ENCODE results near the gene VAV3.

GRCh38 chr1:107557095-107557494 lies 407.9 kb downstream of the VAV3 start:
- TF ChIP-seq, protein P1, sequence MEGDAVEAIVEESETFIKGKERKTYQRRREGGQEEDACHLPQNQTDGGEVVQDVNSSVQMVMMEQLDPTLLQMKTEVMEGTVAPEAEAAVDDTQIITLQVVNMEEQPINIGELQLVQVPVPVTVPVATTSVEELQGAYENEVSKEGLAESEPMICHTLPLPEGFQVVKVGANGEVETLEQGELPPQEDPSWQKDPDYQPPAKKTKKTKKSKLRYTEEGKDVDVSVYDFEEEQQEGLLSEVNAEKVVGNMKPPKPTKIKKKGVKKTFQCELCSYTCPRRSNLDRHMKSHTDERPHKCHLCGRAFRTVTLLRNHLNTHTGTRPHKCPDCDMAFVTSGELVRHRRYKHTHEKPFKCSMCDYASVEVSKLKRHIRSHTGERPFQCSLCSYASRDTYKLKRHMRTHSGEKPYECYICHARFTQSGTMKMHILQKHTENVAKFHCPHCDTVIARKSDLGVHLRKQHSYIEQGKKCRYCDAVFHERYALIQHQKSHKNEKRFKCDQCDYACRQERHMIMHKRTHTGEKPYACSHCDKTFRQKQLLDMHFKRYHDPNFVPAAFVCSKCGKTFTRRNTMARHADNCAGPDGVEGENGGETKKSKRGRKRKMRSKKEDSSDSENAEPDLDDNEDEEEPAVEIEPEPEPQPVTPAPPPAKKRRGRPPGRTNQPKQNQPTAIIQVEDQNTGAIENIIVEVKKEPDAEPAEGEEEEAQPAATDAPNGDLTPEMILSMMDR (IDR thresholded peaks at IDR 0.05; ENCODE audit: low read depth, low read length, poor library complexity, severe bottlenecking): no peak
- no peak for TF ChIP-seq EZH2phosphoT487 (IDR thresholded peaks at IDR 0.05; ENCODE audit: borderline replicate concordance, low read length)
